Mucosa of stomach (tissue), 1 donor: Measurements from ENCODE around the gene CERS5.

ENCODE experiments used
- H3K27me3 ChIP-seq: one replicate; pipeline ENCODE4 v1.7.0; 2013; ENCODE audit warnings: mild to moderate bottlenecking, low read length; ENCODE audit not compliant: control insufficient read depth, insufficient read depth
- H3K36me3 ChIP-seq: one replicate; pipeline ENCODE4 v1.7.0; 2013; ENCODE audit warnings: low read length; ENCODE audit not compliant: control insufficient read depth, insufficient read depth
- H3K4me1 ChIP-seq: one replicate; pipeline ENCODE4 v1.7.0; 2013; ENCODE audit warnings: mild to moderate bottlenecking, low read length; ENCODE audit not compliant: control insufficient read depth, insufficient read depth
- H3K4me3 ChIP-seq: one replicate; pipeline ENCODE4 v1.7.0; 2013; ENCODE audit warnings: low read length
- H3K9ac ChIP-seq: one replicate; pipeline ENCODE4 v1.7.0; 2013; ENCODE audit warnings: mild to moderate bottlenecking, low read length, moderate library complexity
- H3K9me3 ChIP-seq: one replicate; pipeline ENCODE4 v1.7.0; 2013; ENCODE audit warnings: mild to moderate bottlenecking, low read length, moderate library complexity; ENCODE audit not compliant: control insufficient read depth
- donor health status: Pancreatic carcinoma.

Gene CERS5

GRCh38 chr12:50105913-50106450 is 61.2 kb downstream of the CERS5 start:
- H3K36me3 ChIP-seq, result no peaks in the 10 kb centered on the region
- no peak overlapping the region for H3K9ac ChIP-seq
- no peak overlapping the region for H3K4me3 ChIP-seq
- H3K9me3 ChIP-seq, result no peaks in the 10 kb centered on the region
- no peaks in the 10 kb centered on the region for H3K27me3 ChIP-seq
- peaks cover 45% of the 10 kb centered on the region for H3K4me1 ChIP-seq

- Histone ChIP-seq H3K36me3 (no peaks in the 10 kb centered on the region), H3K4me1 (peaks cover 32% of the 10 kb centered on the region), H3K9ac (peak overlapping the region; percentile 13), H3K9me3 (no peaks in the 10 kb centered on the region), H3K4me3 (peak overlapping the region; percentile 6), H3K27me3 (no peaks in the 10 kb centered on the region)
These were observed 62.5 kb downstream of the CERS5 start for GRCh38 chr12:50104417-50105366.

DNA sequence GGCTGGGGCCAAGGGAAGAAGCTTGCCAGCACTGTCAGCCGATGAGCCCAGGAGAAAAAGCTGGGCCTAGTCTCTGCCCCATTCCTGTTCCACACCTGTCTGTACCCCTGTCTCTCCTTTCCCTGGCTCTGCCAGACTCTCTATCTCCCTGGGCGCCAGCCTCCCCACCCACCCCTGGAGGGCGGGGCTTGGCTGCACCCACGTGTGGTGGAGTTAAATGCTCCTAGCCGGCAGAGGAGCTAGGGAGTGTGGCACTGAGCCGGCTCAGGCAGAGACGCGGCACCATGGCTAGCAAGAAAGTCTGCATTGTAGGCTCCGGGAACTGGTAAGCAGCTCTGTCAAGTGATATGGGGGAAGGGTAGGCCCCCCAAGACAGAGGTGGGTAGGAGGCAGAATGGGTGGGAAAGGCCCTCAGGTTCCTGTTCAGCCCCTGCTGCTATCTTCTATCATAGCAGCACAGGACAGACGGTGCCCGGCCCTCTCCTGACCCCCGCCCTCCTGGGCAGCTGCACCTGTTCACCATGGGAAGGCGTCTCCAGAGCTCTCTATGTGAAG is 63.3 kb downstream of the CERS5 start, which contains the start of gene GPD1:
TSS of gene GPD1 (plus strand) at position 242 of the 555 bp plus-strand sequence. CDS start at position 285, 43 bp downstream.
- Histone ChIP-seq H3K27me3 (no peaks in the 10 kb centered on the region), H3K9me3 (no peaks in the 10 kb centered on the region), H3K4me1 (peaks cover 24% of the 10 kb centered on the region), H3K4me3 (peak within 1 kb of the TSS; percentile 6), H3K9ac (peak within 1 kb of the TSS; percentile 33), H3K36me3 (no peaks in the 10 kb centered on the region)

- Histone ChIP-seq H3K9me3 (no peaks in the 10 kb centered on the region), H3K9ac (peak overlapping the region; percentile 33), H3K27me3 (no peaks in the 10 kb centered on the region), H3K4me3 (no peak overlapping the region), H3K4me1 (peaks cover 19% of the 10 kb centered on the region), H3K36me3 (no peaks in the 10 kb centered on the region)
These were observed 63.8 kb downstream of the CERS5 start for GRCh38 chr12:50103351-50103750.

DNA sequence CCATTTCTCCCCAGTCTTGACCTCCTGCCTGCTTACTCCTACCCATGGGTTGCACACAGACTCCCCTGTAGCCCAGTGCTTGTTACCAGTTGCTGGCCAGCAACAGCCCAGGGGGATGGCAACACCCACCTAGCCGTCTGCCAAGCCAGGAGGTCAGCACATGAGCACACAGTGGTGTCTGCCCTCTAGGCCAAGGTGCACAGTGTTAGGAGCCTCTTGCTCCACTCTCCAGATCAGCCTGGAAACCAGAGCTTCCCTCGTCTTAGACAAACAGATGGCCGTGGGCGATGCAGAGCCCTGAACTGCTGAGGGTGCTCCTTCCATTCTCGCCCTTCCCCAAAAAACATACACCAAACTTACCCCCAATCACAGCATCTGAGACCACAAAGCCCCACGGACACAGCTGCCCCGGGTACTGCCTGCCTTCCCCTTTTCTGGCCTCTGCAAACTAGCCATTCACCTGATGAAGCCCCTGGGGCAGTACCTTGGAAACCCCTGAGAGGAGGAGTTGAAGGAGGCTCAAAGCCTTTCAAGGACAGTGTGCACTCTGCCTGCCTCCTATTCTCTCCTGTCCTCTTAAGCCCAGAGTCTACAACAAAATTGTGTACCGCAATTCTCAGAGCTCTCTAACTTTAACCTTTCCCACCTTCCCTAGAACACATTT is 64.4 kb downstream of the CERS5 start:
- Histone ChIP-seq H3K27me3 (no peaks in the 10 kb centered on the region), H3K4me3 (no peak overlapping the region), H3K4me1 (peaks cover 16% of the 10 kb centered on the region), H3K36me3 (no peaks in the 10 kb centered on the region), H3K9me3 (no peaks in the 10 kb centered on the region), H3K9ac (no peak overlapping the region)

DNA sequence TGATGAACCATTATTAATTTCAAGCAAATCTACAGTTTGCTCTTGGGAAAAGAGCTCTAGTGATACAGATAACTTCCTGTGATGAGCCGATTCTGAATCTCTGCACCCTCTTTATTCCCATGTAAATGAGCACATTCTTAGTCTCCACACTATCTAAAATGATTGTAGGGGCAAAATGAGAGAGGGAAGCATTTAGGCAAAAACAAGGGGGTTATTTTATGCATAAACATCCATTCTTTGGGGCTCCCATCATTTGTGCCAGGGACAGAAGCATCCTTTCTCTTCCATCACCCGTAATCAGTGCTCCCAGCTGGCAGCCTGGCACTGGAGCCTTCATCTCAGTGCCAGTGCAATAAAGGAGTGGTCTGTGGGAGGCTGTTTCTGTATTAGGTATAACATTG is 65.0 kb downstream of the CERS5 start:
- H3K4me3 ChIP-seq, result no peak overlapping the region
- no peaks in the 10 kb centered on the region for H3K9me3 ChIP-seq
- no peak overlapping the region for H3K9ac ChIP-seq
- no peaks in the 10 kb centered on the region for H3K27me3 ChIP-seq
- H3K36me3 ChIP-seq, result peaks cover under 1% of the 10 kb centered on the region
- H3K4me1 ChIP-seq, result peaks cover 16% of the 10 kb centered on the region

DNA sequence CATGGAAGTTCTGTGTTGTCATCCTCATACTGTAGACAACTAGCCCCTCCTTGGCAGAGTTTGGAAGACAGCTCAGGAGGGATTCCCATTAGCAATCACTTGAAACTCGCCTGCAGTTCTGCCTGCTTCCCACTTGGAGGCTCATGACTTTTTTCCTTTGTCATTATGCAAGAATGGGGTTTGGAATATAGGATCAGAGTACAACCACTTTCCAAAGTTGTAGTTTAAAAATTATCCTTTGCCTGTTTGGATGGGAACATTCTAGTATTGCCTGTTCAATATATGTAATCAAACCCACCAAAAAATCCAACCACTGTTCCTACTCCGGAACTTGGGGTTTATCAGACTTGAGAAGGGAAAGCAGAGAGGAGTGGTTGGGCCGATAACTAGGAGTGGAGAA is 65.5 kb downstream of the CERS5 start:
- H3K36me3 ChIP-seq, result peaks cover 5% of the 10 kb centered on the region
- no peak overlapping the region for H3K4me3 ChIP-seq
- no peak overlapping the region for H3K9ac ChIP-seq
- H3K27me3 ChIP-seq, result no peaks in the 10 kb centered on the region
- H3K9me3 ChIP-seq, result no peaks in the 10 kb centered on the region
- H3K4me1 ChIP-seq, result peaks cover 16% of the 10 kb centered on the region

DNA sequence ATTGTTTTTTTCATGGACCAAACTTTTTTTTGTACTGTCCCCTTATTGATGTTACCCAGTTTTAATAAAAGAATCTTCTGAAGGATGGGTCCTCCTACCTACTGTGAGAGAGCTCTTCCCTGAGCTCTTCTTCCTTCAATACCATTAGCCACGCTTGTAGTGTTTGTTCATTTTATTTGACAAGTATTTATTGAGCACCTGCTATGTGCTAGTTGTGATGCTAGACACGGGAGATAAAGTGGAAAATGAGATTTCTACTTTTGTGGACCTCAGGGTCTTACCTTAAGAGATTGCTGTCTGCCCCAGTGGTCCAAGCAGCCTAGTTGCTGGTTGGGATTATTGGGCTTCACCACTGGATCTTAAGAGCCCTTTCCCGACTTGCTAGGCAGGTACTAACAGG is 66.6 kb downstream of the CERS5 start:
- Histone ChIP-seq H3K9me3 (no peaks in the 10 kb centered on the region), H3K9ac (no peak overlapping the region), H3K4me3 (no peak overlapping the region), H3K4me1 (peaks cover 16% of the 10 kb centered on the region), H3K27me3 (no peaks in the 10 kb centered on the region), H3K36me3 (peaks cover 13% of the 10 kb centered on the region)

- Histone ChIP-seq H3K4me1 (peaks cover 14% of the 10 kb centered on the region), H3K4me3 (no peak overlapping the region), H3K27me3 (no peaks in the 10 kb centered on the region), H3K36me3 (peaks cover 14% of the 10 kb centered on the region), H3K9ac (no peak overlapping the region), H3K9me3 (no peaks in the 10 kb centered on the region)
These were observed 67.7 kb downstream of the CERS5 start for GRCh38 chr12:50099302-50100008.

- Histone ChIP-seq H3K4me1 (no peaks in the 10 kb centered on the region), H3K9me3 (no peaks in the 10 kb centered on the region), H3K9ac (no peak overlapping the region), H3K4me3 (no peak overlapping the region), H3K27me3 (no peaks in the 10 kb centered on the region), H3K36me3 (peaks cover 14% of the 10 kb centered on the region)
These were observed 69.2 kb downstream of the CERS5 start for GRCh38 chr12:50097952-50098351.

DNA sequence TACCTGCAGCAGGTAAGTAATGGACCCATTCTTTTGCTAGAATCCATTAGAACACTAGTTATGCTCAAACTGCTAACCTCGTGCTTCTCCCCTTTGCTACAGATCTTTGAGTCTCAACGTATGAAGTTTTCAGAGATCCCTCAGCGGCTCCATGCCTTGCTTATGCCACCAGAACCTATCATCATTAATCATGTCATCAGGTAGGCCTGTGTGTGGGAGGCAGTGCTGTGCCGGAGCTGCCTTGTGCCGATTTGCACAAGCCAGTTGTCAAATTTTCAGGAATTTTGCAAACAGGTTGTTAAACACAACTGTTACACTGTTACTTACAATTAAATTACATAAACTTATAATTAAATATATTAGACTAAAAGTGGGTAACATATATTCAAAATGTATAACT is 76.8 kb downstream of the CERS5 start:
- no peak overlapping the region for H3K9ac ChIP-seq
- H3K9me3 ChIP-seq, result no peaks in the 10 kb centered on the region
- H3K36me3 ChIP-seq, result no peaks in the 10 kb centered on the region
- H3K27me3 ChIP-seq, result no peaks in the 10 kb centered on the region
- no peak overlapping the region for H3K4me3 ChIP-seq
- H3K4me1 ChIP-seq, result no peaks in the 10 kb centered on the region
